GM21447 (cell line): ENCODE results near the gene UBB.

Experiments
- ATAC-seq: cut with Tn5 transposase; IDR thresholded peaks from one replicate; pipeline ENCODE4 v1.9.1; 2021; ENCODE audit not compliant: unreplicated experiment

The UBB gene

DNA sequence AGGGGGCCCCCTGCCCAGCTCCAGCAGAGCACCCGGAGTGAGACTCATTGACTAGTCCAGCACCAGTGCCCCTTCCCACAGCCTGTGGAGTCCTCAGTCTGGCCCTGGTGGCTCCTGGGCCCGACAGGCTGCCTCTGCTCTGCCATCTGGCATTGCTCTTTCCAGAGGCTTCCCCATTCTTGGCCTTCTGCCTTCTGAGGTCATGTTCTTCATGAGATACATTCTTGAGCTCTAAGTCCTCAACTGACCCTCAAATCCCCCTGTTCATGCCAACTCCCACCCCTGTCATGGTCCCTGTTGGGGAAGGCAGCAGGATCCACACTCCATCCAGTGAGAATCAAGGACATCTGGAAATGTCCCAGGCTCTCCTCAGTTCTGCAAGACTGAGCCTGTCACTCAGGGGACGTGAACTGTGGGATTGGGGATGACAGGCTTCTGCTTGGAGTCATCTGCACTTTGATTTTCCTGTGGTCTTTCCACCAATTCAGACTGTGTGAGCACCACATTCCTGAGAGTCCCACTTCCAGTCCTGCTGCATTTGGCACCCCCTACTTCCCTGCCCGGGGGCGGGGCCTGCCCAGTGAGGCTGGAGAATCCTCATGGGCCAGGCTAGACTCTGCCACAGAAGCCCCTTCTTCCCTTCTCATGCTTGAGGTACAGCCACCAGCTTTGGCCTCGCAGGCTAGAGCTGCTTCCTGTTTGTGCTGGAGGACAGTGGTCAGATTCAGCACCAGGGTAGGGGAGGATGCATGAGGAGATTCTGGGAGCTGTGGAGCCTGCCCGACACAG is 37.2 kb downstream of the UBB start:
- ATAC-seq: no peak

GRCh38 chr17:16418685-16419068 is 37.8 kb downstream of the UBB start:
- no peak for ATAC-seq

DNA sequence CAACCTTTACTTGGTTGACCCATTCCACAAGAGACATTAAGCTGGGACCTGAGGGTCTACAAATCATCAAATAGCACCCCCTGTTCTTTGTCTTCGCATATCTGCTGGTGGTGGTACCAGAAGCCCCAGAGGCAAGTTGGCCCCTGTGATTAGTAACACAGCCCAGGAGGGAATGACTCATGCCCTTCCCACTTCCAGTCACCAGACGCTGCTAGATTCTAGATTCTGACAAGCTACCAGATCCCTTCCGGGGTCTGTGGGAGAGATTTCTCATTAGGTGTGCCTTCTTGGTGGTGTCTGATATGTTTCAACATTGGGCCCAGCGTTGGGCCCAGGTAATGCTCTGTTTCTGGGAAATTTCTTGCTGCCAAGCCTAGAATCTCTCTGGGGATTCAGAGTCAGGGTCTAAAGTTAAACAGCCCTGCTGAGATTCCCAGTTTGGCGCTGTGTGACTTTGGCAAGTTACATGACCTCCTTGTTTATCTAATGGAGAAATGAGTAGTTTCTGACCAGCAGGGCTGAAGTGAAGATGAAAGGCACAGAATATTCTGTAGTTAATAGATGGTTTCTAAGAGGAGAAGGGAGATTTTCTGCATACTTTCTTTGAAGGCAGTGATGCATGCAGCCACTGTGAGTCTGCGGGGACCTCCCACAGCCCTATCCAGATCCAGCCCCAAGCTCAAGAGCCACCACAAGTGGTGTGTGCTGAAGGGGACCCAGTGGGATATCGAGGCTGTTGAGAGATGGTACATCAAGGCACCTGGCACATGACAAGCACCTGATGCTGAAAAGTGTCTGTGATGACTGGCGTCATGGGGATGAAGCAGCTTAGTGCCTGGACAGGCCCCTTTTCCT is 38.4 kb downstream of the UBB start:
- ATAC-seq: peak; percentile 43

DNA sequence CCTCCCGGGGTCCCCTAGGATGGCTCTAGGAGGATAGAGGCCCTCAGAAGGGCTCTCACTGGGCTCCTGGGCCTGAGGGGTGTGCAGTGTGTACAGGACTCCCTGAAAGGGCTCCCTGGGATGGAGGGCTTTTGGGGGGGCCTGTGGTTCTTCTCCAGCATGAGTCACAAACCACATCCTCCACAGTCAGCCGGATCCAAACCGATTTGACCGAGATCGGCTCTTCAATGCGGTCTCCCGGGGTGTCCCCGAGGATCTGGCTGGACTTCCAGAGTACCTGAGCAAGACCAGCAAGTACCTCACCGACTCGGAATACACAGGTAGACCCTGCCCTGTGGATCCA is 39.0 kb downstream of the UBB start:
- ATAC-seq: no peak

- no peak for ATAC-seq
Measured at GRCh38 chr17:16422416-16422815, 41.5 kb downstream of the UBB start.

GRCh38 chr17:16423226-16423872 is 42.5 kb downstream of the UBB start:
- no peak for ATAC-seq

DNA sequence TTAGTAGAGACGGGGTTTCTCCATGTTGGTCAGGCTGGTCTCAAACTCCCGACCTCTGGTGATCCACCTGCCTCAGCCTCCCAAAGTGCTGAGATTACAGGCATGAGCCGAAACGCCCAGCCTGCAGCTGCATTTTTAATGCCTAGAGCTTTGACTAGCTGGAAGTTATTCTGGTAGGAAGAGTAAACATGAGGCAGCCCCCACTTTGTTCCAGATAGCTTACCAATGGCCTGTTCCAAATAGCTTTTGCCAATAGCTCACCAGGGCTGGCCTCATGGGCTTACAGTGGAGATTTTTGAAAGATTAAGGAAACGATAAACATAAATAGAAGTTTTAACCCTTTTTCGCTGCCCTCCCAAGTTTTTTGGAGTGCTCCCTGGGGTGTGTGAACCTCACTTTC is 44.3 kb downstream of the UBB start:
- no peak for ATAC-seq

GRCh38 chr17:16425698-16426659 is 45.1 kb downstream of the UBB start:
- ATAC-seq: no peak

DNA sequence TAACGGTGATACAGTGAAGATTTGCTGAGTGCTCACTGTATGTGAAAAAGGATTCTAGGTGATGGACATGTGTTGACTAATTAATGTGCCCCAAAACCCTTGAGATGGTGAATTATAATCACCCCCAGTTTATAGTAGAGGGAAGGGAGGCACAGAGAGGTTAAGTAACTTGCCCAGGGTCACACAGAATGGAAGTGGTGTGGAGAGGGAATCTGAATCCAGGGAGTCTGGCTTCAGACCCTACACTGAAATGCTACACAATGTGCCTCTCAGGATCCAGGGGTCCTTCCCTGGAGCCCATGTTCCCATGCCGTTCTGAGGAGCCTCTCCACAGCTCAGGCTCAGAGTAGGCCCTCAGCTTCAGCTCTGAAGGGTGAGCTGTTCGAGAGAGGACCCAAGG is 46.1 kb downstream of the UBB start:
- no peak for ATAC-seq

DNA sequence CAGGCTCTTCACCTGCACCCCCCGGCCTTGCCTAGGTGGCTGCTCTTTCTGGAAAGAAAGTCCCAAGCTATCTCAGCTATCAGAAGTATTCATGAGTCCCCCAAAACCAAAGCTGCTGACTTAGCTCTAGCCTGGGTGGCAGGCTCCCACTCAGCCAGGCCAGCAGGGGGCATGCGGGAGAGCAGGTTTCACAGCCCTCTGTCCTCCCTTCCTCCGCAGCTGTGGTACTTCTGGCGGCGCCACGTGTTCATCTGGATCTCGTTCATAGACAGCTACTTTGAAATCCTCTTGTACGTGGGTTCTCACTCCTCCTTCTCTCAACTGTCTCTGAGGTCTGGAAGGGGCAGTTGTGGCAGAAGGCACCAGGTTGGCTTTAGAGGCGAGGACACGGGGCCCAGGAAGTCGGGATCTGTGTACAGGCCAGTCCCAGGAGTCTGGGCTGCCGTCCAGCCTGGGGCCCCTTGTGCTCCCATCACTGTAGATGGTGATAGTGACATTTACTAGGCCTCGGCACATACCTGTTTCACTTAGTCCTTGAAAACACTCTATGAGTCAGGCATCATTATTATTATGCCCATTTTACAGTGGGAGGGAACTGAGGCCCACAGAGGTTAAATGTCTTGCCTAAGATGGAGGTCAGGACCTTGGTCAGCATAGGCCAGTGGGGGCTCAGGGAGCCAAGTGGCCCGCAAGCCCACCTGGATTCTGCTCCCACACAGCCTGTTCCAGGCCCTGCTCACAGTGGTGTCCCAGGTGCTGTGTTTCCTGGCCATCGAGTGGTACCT is 47.4 kb downstream of the UBB start:
- no peak for ATAC-seq

GRCh38 chr17:16429083-16429482 is 48.2 kb downstream of the UBB start:
- ATAC-seq: no peak

- no peak for ATAC-seq
Measured at GRCh38 chr17:16430650-16431049, 49.8 kb downstream of the UBB start.

DNA sequence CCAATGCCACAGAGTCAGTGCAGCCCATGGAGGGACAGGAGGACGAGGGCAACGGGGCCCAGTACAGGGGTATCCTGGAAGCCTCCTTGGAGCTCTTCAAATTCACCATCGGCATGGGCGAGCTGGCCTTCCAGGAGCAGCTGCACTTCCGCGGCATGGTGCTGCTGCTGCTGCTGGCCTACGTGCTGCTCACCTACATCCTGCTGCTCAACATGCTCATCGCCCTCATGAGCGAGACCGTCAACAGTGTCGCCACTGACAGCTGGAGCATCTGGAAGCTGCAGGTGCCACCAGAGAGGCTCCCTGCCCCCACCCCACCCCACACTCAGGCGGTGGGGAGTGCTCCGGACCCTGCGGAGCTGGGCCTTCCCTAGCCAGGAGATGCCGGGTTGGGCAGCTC is 51.1 kb downstream of the UBB start:
- ATAC-seq: no peak
